SU-DHL-6 (cell line): ENCODE data around the gene LRP1B.

ENCODE experiments used
- H2AFZ ChIP-seq: fragments of 200-600 bp; sonication (generic); 2 replicates; pipeline ENCODE4 v1.6.1; 2014; ENCODE audit warnings: low read depth, mild to moderate bottlenecking, moderate library complexity, mixed read lengths, antibody characterized with exemption, low read length; ENCODE audit not compliant: severe bottlenecking
- H3F3A ChIP-seq: fragments of 200-600 bp; shearing (Covaris generic); 2 replicates; pipeline ENCODE4 v1.6.0; 2016; ENCODE audit warnings: antibody characterized with exemption, mild to moderate bottlenecking; ENCODE audit not compliant: insufficient read depth
- H3K27ac ChIP-seq: fragments of 200-600 bp; sonication (generic); 2 replicates; pipeline ENCODE4 v1.5.1; 2016; ENCODE audit warnings: low read depth, mild to moderate bottlenecking, low read length, moderate library complexity, mixed read lengths
- H3K27me3 ChIP-seq: fragments of 200-600 bp; sonication (generic), shearing (Covaris generic); 2 replicates; pipeline ENCODE4 v1.6.0; 2014; ENCODE audit warnings: mild to moderate bottlenecking, low read length
- H3K36me3 ChIP-seq: fragments of 200-600 bp; sonication (generic); 2 replicates; pipeline ENCODE4 v1.6.1; 2014; ENCODE audit warnings: mild to moderate bottlenecking, low read length, mixed read lengths
- H3K4me2 ChIP-seq: fragments of 300-600, 200-600 bp; shearing (Covaris generic), sonication (generic); 2 replicates; pipeline ENCODE4 v1.6.0; 2014; ENCODE audit warnings: low read length, low read depth, mild to moderate bottlenecking; ENCODE audit not compliant: poor library complexity, severe bottlenecking
- H3K4me3 ChIP-seq: fragments of 200-600 bp; sonication (generic); 2 replicates; pipeline ENCODE4 v1.5.1; 2014; ENCODE audit warnings: antibody characterized with exemption, low read length, mild to moderate bottlenecking, mixed read lengths; ENCODE audit not compliant: insufficient read depth, poor library complexity, severe bottlenecking
- H3K79me2 ChIP-seq: fragments of 200-600 bp; sonication (generic); 2 replicates; pipeline ENCODE4 v1.6.1; 2014; ENCODE audit warnings: mild to moderate bottlenecking, low read length, moderate library complexity; ENCODE audit not compliant: insufficient read depth
- H3K9ac ChIP-seq: fragments of 200-600 bp; sonication (generic); 2 replicates; pipeline ENCODE4 v1.7.0; 2014; ENCODE audit warnings: mild to moderate bottlenecking, low read length
- H3K9me2 ChIP-seq: fragments of 200-600 bp; sonication (generic); replicated peaks from 2 replicates; pipeline ENCODE4 v1.6.1; 2014; ENCODE audit warnings: low read length; ENCODE audit not compliant: insufficient read depth
- H3K9me3 ChIP-seq: fragments of 200-600 bp; sonication (generic); 2 replicates; pipeline ENCODE4 v1.6.1; 2014; ENCODE audit warnings: low read length, mixed read lengths; ENCODE audit not compliant: insufficient read depth
- H4K20me1 ChIP-seq: fragments of 200-600 bp; sonication (generic); 2 replicates; pipeline ENCODE4 v1.6.1; 2014; ENCODE audit warnings: low read depth, mild to moderate bottlenecking, antibody characterized with exemption, low read length, moderate library complexity, mixed read lengths
- CTCF ChIP-seq: fragments of 200-600 bp; sonication (generic); IDR thresholded peaks from one replicate; pipeline ENCODE4 v1.5.1; 2017; ENCODE audit warnings: antibody characterized with exemption, mild to moderate bottlenecking, low read length, moderate library complexity; ENCODE audit not compliant: insufficient read depth, poor library complexity, severe bottlenecking
- EZH2phosphoT487 ChIP-seq: fragments of 200-600 bp; sonication (generic), shearing (Covaris generic); conservative IDR thresholded peaks from 2 replicates; pipeline ENCODE4 v1.6.1; 2018; ENCODE audit warnings: mild to moderate bottlenecking, antibody characterized with exemption, low read length, moderate library complexity, mixed read lengths

Gene LRP1B

GRCh38 chr2:142134911-142135310, 4.1 kb upstream of the LRP1B start:
- Histone ChIP-seq H3K9ac (no peak overlapping the region), H3K4me3 (no peak overlapping the region), H3K9me2 (no peaks in the 10 kb centered on the region), H3K27me3 (no peaks in the 10 kb centered on the region), H3K27ac (no peak overlapping the region), H3K36me3 (no peaks in the 10 kb centered on the region), H3K9me3 (no peaks in the 10 kb centered on the region), H3F3A (no peaks in the 10 kb centered on the region), H4K20me1 (no peaks in the 10 kb centered on the region), H2AFZ (no peak overlapping the region), H3K79me2 (no peaks in the 10 kb centered on the region), H3K4me2 (no peak overlapping the region)
- TF ChIP-seq EZH2phosphoT487 = no peak
- no peak for TF ChIP-seq CTCF

- Histone ChIP-seq H3K9ac (no peak overlapping the region), H3K27me3 (no peaks in the 10 kb centered on the region), H3K27ac (no peak overlapping the region), H3K4me2 (no peak overlapping the region), H3K9me2 (no peaks in the 10 kb centered on the region), H2AFZ (no peak overlapping the region), H3K36me3 (no peaks in the 10 kb centered on the region), H3K9me3 (no peaks in the 10 kb centered on the region), H3K79me2 (no peaks in the 10 kb centered on the region), H3K4me3 (no peak overlapping the region), H3F3A (no peaks in the 10 kb centered on the region), H4K20me1 (no peaks in the 10 kb centered on the region)
- TF ChIP-seq EZH2phosphoT487 (no peak), CTCF (no peak)
Measured at GRCh38 chr2:142130111-142131009, 456 bp downstream of the LRP1B start.

GRCh38 chr2:142128105-142128504, 2.7 kb downstream of the LRP1B start:
- Histone ChIP-seq H3K36me3 (no peaks in the 10 kb centered on the region), H3K9me3 (no peaks in the 10 kb centered on the region), H3K27me3 (no peaks in the 10 kb centered on the region), H3K4me2 (no peak overlapping the region), H4K20me1 (no peaks in the 10 kb centered on the region), H3K4me3 (no peak overlapping the region), H3F3A (no peaks in the 10 kb centered on the region), H2AFZ (no peak overlapping the region), H3K9me2 (no peaks in the 10 kb centered on the region), H3K27ac (no peak overlapping the region), H3K9ac (no peak overlapping the region), H3K79me2 (no peaks in the 10 kb centered on the region)
- TF ChIP-seq CTCF = no peak
- TF ChIP-seq EZH2phosphoT487 = no peak
